GF-D8 (cell line): ENCODE results near the gene ERC2.
"Not testable (repeated sequence)": the region's sequence is repeated elsewhere in the genome, so short reads cannot be mapped to it uniquely, and the experiment has no call there.

ENCODE experiments used
- DNase-seq: peaks from one replicate; lab custom pipeline; 2025; lab: John Stamatoyannopoulos, UW

Gene ERC2

GRCh38 chr3:55521738-55522421 is 946.4 kb downstream of the ERC2 start:
- DNase-seq: no peak

DNA sequence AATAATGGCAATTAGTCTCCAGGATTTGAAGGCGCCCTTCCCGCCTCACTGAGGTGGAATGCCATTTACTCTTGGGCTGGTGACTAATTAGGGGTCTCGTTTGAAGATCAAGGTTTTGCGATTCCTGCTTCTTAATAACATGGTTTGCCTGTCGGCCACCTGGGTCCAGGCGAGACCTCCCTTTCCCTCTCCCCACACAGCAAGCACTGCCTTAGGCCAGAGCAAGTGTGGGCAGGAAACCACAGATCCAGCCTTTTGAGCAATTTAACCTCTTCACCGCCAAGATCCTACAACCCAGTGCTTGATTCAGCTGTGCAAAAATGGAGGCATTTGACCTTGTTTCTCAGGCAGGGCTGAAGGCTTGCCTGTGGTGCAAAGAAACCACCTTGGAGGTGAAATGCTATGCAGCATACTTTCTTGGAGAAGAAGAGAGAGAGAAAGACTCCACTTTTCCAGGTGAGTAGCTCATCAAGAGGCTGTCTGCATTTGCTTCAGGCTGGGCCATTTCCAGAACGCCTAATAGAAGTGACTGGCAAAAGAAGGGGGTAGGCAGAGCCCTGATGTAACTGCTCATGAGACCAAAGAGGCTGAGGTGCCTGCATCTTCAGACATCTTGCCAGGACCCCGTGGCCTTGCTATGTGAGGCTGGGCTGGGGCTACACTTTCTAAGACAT is 947.1 kb downstream of the ERC2 start:
- no peak for DNase-seq

DNA sequence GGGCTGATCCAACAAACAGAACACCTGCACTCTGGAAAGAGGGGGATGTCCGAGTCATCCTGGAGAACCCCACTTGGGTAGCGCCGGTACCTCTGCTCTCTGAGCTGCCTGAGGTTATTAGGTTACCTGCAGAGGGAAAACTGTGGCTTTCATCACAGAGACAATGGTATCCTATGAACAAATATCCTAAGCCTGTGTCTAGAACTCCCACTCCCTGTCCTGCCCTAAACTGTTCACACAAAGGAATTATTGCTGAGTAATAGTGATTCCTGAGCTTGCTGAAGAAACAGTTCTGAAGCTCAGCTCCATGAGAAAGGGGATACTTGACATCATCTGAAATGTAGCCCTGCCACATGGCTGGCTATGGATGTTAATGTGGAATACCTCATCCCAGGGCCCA is 949.2 kb downstream of the ERC2 start:
- DNase-seq: no peak

DNA sequence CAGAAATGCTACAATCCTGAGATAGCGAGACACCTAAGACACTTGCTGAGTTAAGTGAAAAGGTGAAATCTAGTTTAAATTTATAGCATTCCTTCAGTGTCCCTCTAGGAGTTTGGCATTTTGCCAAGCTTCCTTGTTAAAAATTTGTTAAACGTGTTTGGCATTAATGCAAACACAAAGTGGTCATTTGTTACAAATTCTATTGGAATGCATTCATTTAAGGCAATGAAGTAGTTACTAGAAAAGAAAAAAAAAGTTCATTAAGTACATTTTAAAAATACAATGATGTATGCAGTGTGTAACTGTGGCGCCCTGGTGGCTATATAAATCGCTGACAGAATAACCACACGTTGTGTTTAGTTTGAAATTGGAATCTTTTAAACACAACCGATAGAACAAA is 949.8 kb downstream of the ERC2 start:
- DNase-seq: no peak

DNA sequence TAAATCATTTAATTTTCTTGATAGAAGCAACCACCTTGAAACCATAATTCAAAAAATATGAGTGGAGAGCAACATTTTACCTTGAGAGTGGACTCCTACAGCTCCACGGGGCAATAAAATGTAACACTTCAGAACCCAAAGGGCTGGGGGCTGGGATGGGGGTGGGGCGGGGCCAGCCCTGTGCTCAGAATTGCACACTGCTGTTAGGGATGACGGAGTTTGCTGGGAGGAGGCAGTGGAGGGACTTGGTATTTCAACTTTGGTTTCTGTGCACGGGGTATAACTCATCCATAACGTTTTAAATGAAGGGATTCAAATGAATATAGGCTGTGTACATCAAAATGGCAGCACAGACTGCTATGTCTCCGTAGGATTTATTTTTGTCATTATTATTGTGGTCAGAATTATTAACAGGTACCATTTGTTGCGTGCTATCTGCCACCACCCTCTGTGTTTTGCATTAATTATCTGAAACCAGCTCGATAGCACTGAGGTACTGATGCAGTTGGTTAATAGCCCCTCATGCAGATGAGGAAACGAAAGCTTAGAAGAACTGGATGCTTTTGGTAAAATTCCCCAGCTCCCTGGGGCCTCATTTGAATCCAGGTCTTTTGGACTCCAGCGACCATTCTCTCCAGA is 951.8 kb downstream of the ERC2 start:
- DNase-seq: no peak

DNA sequence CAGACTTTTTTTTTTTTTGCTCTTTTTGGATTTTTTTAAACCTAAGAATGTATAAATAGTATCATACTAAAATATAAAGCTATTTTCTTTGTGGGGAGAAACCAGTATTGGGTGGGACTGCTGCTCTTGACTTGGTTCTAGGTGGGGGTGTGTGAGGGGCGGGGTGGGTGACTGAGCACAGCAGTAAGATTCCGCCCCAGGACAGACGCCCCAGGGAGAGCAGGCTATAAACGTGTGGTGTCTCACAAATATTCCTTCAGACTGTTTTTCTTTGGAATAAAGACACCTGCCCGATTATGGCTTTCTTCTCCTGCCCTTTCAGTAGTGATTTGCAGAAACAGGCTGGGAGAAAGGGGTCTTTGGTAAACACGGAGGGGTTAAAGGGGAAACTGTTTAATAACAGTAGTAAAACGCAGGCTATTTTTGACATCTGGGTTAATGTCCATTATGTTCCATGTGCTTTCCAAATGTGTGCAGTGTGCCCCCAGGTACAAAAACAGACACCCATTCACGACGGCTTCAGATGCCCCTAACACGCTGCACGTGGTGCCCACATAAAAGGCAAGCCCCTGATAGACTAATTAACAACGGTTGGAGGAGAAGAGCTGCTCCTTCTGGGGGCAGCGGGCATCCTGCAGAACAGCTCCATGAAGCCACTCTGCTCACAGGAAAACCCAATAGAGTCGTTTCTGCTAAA is 952.6 kb downstream of the ERC2 start:
- no peak for DNase-seq

GRCh38 chr3:55514962-55515361 is 953.3 kb downstream of the ERC2 start:
- DNase-seq: no peak

DNA sequence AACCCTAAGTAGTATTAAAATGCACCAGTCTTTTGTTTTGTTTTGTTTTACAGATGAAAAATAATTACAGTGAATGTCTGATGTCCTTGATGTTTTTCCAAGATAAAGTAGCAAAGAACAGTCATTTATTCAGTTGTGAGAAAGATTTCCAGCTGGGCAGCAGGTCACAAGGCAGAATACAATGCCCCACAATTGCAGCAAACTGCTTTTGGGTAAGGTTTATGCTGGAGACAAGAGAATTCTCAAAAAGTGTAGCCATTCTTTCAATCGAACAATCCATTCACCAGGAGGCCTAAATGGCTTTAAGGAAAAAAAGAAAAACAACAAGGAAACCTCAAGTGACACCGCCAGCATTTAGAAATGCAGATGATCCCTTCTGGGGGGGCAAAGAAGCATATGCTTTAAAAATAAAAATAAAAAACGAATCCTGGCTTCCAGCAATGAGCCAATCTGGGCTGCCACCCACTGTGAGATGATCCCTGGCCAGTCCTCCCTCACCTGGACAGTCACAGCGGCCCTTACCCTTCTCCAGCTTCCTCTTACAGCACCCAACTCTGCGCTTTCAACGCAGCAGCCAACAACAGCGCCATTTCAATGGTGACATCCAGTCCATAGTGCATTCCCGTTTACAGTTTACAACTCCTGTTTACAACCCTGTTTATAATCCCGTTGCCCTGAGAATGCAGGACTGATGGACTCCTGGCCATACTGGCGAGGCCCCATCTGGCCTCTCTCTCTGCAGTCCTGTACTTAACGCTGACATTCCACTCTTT is 955.5 kb downstream of the ERC2 start:
- DNase-seq: no peak

- DNase-seq: no peak
Measured at GRCh38 chr3:55511895-55512570, 956.2 kb downstream of the ERC2 start.

GRCh38 chr3:55508335-55508734 is 959.9 kb downstream of the ERC2 start:
- no peak for DNase-seq

DNA sequence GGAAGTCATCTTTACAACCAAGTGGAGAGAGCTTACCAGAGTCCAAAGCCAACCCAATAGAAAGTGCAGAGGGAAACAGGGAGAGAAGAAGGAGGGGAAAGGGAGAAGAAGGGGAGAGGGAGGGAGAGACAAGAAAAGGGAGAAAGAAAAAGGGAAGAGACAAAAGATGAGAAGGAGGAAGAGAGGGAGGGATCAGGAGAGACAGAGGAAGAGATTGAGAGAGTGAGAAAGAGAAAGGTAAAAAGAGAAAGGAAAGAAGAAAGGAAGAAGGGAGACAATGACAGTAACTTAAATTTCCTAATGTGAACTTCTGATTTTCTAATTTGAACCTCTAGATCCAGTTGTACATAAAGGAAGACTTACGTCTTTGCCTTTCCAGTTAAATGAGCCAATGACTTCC is 960.5 kb downstream of the ERC2 start:
- DNase-seq: no peak

DNA sequence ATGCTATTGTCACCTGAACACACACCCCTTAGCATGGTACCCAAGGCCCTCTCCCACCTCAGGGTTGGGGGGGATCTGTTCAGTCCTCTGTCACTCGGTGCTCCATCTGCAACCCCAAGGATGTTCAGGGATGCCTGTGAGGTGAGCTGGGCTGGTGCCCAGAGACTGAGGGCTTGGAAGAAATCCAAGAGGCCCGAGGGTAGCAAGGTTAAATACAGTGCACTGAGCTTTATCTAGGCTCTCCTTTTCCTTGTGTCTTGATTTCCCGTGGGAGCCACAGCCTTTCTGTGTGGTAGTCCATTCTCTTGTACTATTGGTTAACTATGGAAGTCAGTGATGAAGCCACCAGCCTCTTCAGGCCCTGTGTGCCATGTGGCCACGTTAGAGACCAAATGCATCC is 962.5 kb downstream of the ERC2 start:
- no peak for DNase-seq

- DNase-seq: not testable (repeated sequence)
Measured at GRCh38 chr3:55505102-55505501, 963.2 kb downstream of the ERC2 start.

GRCh38 chr3:55501905-55502304 is 966.4 kb downstream of the ERC2 start:
- DNase-seq: no peak

DNA sequence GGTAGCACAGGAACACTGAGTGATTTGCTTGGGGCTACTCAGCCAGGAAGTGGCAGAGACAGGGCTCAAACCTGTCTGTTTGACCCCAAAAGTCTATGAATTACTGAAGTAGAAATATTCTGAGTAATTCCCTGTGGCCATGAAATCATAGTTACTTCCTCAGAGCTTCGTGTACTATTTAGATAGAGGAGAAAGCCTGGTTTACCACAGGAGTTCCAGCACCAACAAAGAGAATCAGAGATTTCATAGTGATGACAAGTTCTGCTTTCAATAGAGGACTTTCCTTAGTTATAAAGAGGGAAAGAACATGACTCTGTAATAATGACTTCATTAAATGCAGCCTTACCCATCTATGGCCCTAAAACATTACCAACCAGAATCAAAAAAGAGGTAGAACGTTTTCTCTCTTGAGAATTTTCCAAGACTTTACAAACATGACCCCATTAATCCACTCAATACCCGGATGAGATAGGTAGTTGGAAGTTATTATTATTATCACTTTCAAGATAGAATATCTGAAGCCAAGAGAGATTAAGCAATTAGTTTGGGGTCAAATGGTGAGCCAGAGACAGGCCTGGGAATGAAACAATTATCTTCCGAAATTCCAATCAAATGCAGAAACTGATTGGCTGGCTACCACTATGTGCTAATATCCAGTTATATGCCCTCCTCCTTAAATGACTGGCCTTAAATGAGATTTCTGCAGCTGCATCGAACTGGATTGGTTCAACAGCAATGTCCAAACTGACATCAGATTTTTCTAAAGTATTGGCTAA is 967.5 kb downstream of the ERC2 start:
- no peak for DNase-seq

DNA sequence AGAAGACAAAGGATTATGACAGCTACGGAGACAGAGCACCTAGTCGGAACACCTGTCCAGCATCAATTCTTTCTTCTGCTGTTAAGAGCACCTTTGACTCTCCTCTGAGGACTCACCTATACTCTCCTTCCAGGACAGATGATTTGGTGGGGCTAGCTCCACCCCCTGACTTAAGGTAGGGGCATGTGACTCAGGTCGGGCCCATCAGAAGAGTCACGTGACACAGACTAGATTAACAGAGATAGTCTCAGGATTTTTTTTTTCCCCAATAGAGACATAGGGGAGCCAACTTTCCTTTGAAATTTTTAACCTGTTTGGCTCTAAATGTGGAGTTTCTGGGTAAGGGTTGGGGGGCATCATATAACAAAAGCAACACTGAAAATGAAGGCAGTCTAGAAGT is 969.7 kb downstream of the ERC2 start:
- DNase-seq: no peak

GRCh38 chr3:55497250-55497649 is 971.0 kb downstream of the ERC2 start:
- no peak for DNase-seq

DNA sequence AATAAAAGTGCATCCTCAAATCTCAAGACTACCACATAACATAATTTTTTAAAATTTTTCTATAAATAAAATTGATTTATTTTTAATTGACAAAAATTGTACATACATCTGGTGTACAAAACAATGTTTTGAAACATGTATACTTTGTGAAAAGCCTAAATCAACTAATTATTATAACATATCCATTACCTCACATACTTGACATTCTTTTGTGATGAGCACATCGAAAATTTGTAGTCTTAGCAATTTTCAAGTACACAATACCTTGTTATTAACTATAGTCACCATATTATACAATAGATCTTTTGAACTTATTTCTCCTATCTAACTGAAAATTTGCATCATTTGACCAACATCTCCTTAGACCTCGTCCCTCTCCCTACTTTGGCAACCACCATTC is 973.3 kb downstream of the ERC2 start:
- no peak for DNase-seq

- DNase-seq: no peak
Measured at GRCh38 chr3:55492976-55493375, 975.3 kb downstream of the ERC2 start.

DNA sequence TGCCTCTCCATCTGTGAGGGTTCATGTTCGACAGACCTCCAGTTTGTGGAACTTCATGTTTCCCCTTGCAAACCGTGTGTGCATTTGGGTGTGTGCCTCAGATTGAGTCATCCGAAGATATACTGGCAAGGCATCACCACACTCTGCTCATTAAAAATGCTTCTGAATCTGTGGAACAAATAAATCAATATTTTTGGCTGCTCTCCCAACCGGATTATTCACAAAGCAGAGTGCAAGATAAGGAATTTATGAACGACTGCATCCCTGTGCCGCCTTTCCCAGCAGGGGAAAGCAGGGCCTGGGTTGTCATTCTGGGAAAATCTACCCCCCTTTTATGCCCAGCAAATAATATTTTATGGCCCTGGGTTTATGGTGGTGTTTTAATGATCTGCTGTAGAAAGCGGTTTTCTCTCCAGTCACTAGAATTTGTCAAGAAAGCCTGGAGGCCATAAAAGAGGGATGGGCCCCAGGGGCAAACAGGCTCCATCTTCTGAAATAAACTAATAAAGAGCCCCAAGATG is 976.9 kb downstream of the ERC2 start:
- no peak for DNase-seq
